H1 (cell line): ENCODE measurements around the gene FGF6. TPM values are rescaled to one million over a fixed set of nuclear protein-coding genes. Genes with fewer than 3 reads are reported as not detected.

Experiments used
- CTCF ChIA-PET: fragments of 300-600 bp; sonication (Branson Sonifier 250); formaldehyde crosslinking; loops from one replicate; lab custom pipeline; 2021; ENCODE audit not compliant: partially characterized antibody; lab: Charles Lee
- POLR2A ChIA-PET: fragments of 300-600 bp; sonication (Branson Sonifier 250); formaldehyde crosslinking; loops from one replicate; lab custom pipeline; 2021; ENCODE audit warnings: inconsistent platforms; ENCODE audit not compliant: partially characterized antibody; lab: Charles Lee
- DNase-seq, 2 experiments: peaks; one replicate each; pipeline versions ENCODE4 v3.0.0 to v3.0.0-alpha.2; 2010 to 2022; ENCODE audit warnings: low spot score in 2 of 2, low read depth in 1 of 2, mixed read lengths in 1 of 2
- FAIRE-seq: peaks from 2 replicates; lab custom pipeline; 2011; peaks lifted over from hg19 to GRCh38; lab: Jason Lieb, UNC
- H2AFZ ChIP-seq: 2 replicates; pipeline ENCODE4 v1.8.1; 2012; ENCODE audit warnings: low read length, inconsistent platforms
- H2AK5ac ChIP-seq: 2 replicates; pipeline ENCODE4 v1.6.1; 2013; ENCODE audit warnings: low read depth, low read length
- H2BK120ac ChIP-seq: replicated peaks from 2 replicates; pipeline ENCODE3; 2013; ENCODE audit warnings: low read depth, low read length, inconsistent platforms
- H2BK12ac ChIP-seq: 2 replicates; pipeline ENCODE4 v1.6.1; 2013; ENCODE audit warnings: low read depth, low read length
- H2BK15ac ChIP-seq: 2 replicates; pipeline ENCODE4 v1.6.1; 2013; ENCODE audit warnings: low read length
- H2BK20ac ChIP-seq: 2 replicates; pipeline ENCODE4 v1.6.1; 2013; ENCODE audit warnings: low read length
- H2BK5ac ChIP-seq: 2 replicates; pipeline ENCODE4 v1.6.1; 2013; ENCODE audit warnings: low read depth, low read length
- H3K14ac ChIP-seq: 2 replicates; pipeline ENCODE4 v1.6.1; 2013; ENCODE audit warnings: inconsistent platforms; ENCODE audit not compliant: insufficient read length
- H3K18ac ChIP-seq: 2 replicates; pipeline ENCODE4 v1.6.1; 2013; ENCODE audit warnings: low read length; ENCODE audit errors: extremely low read depth
- H3K23ac ChIP-seq: 2 replicates; pipeline ENCODE4 v1.6.1; 2013; ENCODE audit warnings: inconsistent platforms; ENCODE audit not compliant: insufficient read length
- H3K23me2 ChIP-seq: 2 replicates; pipeline ENCODE4 v1.6.1; 2013; ENCODE audit warnings: low read depth, low read length
- H3K27ac ChIP-seq: 2 replicates; pipeline ENCODE4 v1.6.1; 2011; ENCODE audit warnings: low read depth, low read length, inconsistent platforms
- H3K27me3 ChIP-seq, 4 experiments: replicated peaks in 1 of 4; 1 replicate in 1 of 4; 2 replicates in 3 of 4; pipeline versions ENCODE4 v1.6.1 to v1.8.1; 2011 to 2013; ENCODE audit warnings: low read length in 3 of 4, mild to moderate bottlenecking in 3 of 4, inconsistent platforms in 2 of 4, mixed read lengths in 2 of 4, moderate library complexity in 1 of 4; ENCODE audit not compliant: control insufficient read depth in 3 of 4, insufficient read depth in 3 of 4; ENCODE audit errors: extremely low read depth in 1 of 4
- H3K36me3 ChIP-seq, 4 experiments: 2 replicates each; pipeline versions ENCODE4 v1.6.1 to v1.8.1; 2011 to 2013; ENCODE audit warnings: mild to moderate bottlenecking in 4 of 4, low read length in 3 of 4, moderate library complexity in 2 of 4, control low read depth in 1 of 4, inconsistent platforms in 1 of 4; ENCODE audit not compliant: insufficient read depth in 4 of 4, control insufficient read depth in 2 of 4
- H3K4ac ChIP-seq: replicated peaks from 2 replicates; pipeline ENCODE3; 2013; ENCODE audit warnings: low read length, low read depth, mixed read lengths, inconsistent platforms; ENCODE audit not compliant: insufficient read length
- H3K4me1 ChIP-seq, 4 experiments: replicated peaks in 1 of 4; 1 replicate in 1 of 4; 2 replicates in 3 of 4; pipeline versions ENCODE4 v1.6.1 to v1.8.1; 2011 to 2013; ENCODE audit warnings: low read length in 3 of 4, inconsistent platforms in 2 of 4, mixed read lengths in 1 of 4; ENCODE audit not compliant: insufficient read depth in 4 of 4, control insufficient read depth in 3 of 4
- H3K4me2 ChIP-seq, 2 experiments: 2 replicates each; pipeline versions ENCODE4 v1.6.1 to v1.8.1; 2011 to 2013; ENCODE audit warnings: low read depth in 2 of 2, low read length in 2 of 2, control low read depth in 1 of 2, inconsistent platforms in 1 of 2, mild to moderate bottlenecking in 1 of 2; ENCODE audit not compliant: insufficient read depth in 1 of 2
- H3K4me3 ChIP-seq, 4 experiments: fragments of 200-600, 300-600 bp in 1 of 4; sonication (generic), shearing (Covaris generic), sonication (Bioruptor Twin) in 1 of 4; 2 replicates each; pipeline versions ENCODE4 v1.5.1 to v1.8.1; 2011 to 2016; ENCODE audit warnings: low read length in 4 of 4, low read depth in 3 of 4, control low read depth in 2 of 4, inconsistent platforms in 2 of 4, mild to moderate bottlenecking in 2 of 4, mixed read lengths in 1 of 4, moderate library complexity in 1 of 4; ENCODE audit not compliant: insufficient read depth in 2 of 4; ENCODE audit errors: extremely low read depth in 1 of 4
- H3K56ac ChIP-seq: replicated peaks from 2 replicates; pipeline ENCODE3; 2013; ENCODE audit warnings: low read depth, mild to moderate bottlenecking, mixed read lengths, low read length, inconsistent platforms; ENCODE audit not compliant: insufficient read length
- H3K79me1 ChIP-seq: 2 replicates; pipeline ENCODE4 v1.6.1; 2013; ENCODE audit warnings: low read depth, low read length, control low read depth
- H3K79me2 ChIP-seq, 2 experiments: 2 replicates each; pipeline versions ENCODE4 v1.6.1 to v1.8.1; 2012 to 2013; ENCODE audit warnings: low read length in 2 of 2, mild to moderate bottlenecking in 2 of 2, inconsistent platforms in 1 of 2; ENCODE audit not compliant: insufficient read depth in 2 of 2, control insufficient read depth in 1 of 2
- H3K9ac ChIP-seq, 4 experiments: replicated peaks in 1 of 4; 1 replicate in 1 of 4; 2 replicates in 3 of 4; pipeline versions ENCODE4 v1.6.1 to v1.8.1; 2011 to 2013; ENCODE audit warnings: low read depth in 3 of 4, low read length in 3 of 4, control low read depth in 2 of 4, mild to moderate bottlenecking in 2 of 4, moderate library complexity in 2 of 4, inconsistent platforms in 1 of 4; ENCODE audit errors: extremely low read depth in 1 of 4
- H3K9me3 ChIP-seq, 2 experiments: 2 replicates each; pipeline versions ENCODE4 v1.6.1 to v1.8.1; 2012 to 2013; ENCODE audit warnings: mild to moderate bottlenecking in 2 of 2, moderate library complexity in 2 of 2, control low read depth in 1 of 2, inconsistent platforms in 1 of 2, low read depth in 1 of 2, low read length in 1 of 2, mixed read lengths in 1 of 2; ENCODE audit not compliant: insufficient read depth in 2 of 2
- H4K20me1 ChIP-seq, 2 experiments: replicated peaks in 1 of 2; 2 replicates each; pipeline versions ENCODE3 to v1.8.1; 2011 to 2013; ENCODE audit warnings: inconsistent platforms in 2 of 2, low read length in 2 of 2, mild to moderate bottlenecking in 1 of 2; ENCODE audit not compliant: insufficient read depth in 2 of 2, control insufficient read depth in 1 of 2
- H4K5ac ChIP-seq: 2 replicates; pipeline ENCODE4 v1.6.1; 2013; ENCODE audit warnings: low read length, low read depth, mixed read lengths, inconsistent platforms; ENCODE audit not compliant: insufficient read length
- H4K8ac ChIP-seq: 2 replicates; pipeline ENCODE4 v1.8.0; 2013; ENCODE audit warnings: mild to moderate bottlenecking, moderate library complexity, low read length, inconsistent platforms; ENCODE audit not compliant: insufficient read depth; ENCODE audit errors: extremely low read depth
- H4K91ac ChIP-seq: replicated peaks from 2 replicates; pipeline ENCODE3; 2013; ENCODE audit warnings: low read length, mixed read lengths, inconsistent platforms; ENCODE audit not compliant: insufficient read length
- ATF3 ChIP-seq: IDR thresholded peaks from 2 replicates; pipeline ENCODE4 v1.6.1; 2011; ENCODE audit warnings: low read depth, mild to moderate bottlenecking, low read length; ENCODE audit not compliant: insufficient read depth
- CREB1 ChIP-seq: IDR thresholded peaks from 2 replicates; pipeline ENCODE4 v1.6.1; 2012; ENCODE audit warnings: inconsistent platforms
- EZH2 ChIP-seq: fragments of 200-600 bp; sonication (generic); IDR thresholded peaks from 2 replicates; pipeline ENCODE4 v1.7.1; 2012; ENCODE audit warnings: low read depth, mild to moderate bottlenecking, moderate library complexity, low read length, inconsistent platforms; ENCODE audit not compliant: severe bottlenecking
- RAD21 ChIP-seq, 2 experiments: IDR thresholded peaks in 1 of 2; conservative IDR thresholded peaks in 1 of 2; 2 replicates each; pipeline ENCODE4 v1.6.1; 2011; ENCODE audit warnings: low read depth in 2 of 2, low read length in 2 of 2, improper control_type of control experiment in 1 of 2, inconsistent platforms in 1 of 2, mild to moderate bottlenecking in 1 of 2, moderate library complexity in 1 of 2
- WGBS, 2 experiments: shearing (Covaris generic) in 1 of 2; methylation state at CpG; one replicate each; pipeline versions ENCODE4 v1.1.6 to v1.1.7; 2013 to 2015; ENCODE audit warnings: low lambda C conversion rate in 2 of 2, mixed read lengths in 2 of 2, inconsistent platforms in 1 of 2, low coverage in 1 of 2, missing lambda C conversion rate in 1 of 2; ENCODE audit not compliant: insufficient replicate concordance in 2 of 2, insufficient coverage in 1 of 2, insufficient read length in 1 of 2; ENCODE audit errors: extremely low coverage in 1 of 2, missing lambda C conversion rate in 1 of 2; 5-methylcytosine and 5-hydroxymethylcytosine counted together
- polyA plus RNA-seq, 7 experiments: library from polyadenylated mRNA; depleted of rRNA in 3 of 7; stranded (reverse) in 5 of 7; unstranded in 2 of 7; fragments of >200 nt in 5 of 7; fragments of 200-250 nt in 2 of 7; gene quantifications; 1 replicate in 5 of 7; 2 replicates in 1 of 7; 4 replicates in 1 of 7; pipeline versions ENCODE4 v1.2.1 to v1.2.3, GENCODE V29; 2011 to 2013; ENCODE audit warnings: missing spikeins in 2 of 7, mixed read lengths in 2 of 7
- total RNA-seq: library from RNA; stranded (reverse); fragmentation: NEBNext Ultra II Directional; extraction: Animal tissue kit (Norgen Biotek cat#: 25700); gene quantifications from 2 replicates; pipeline ENCODE4 v1.2.1, GENCODE V29; 2021

The FGF6 gene
- total and polyA plus RNA-seq, 2 of the 8 experiments (the other 6 are each of a cell fraction or from before 2014, with no cell fraction given): not detected

- Histone ChIP-seq H3K4ac (no peak overlapping the region), H3K56ac (no peak overlapping the region), H3K23ac (no peak overlapping the region), H3K4me1 (peaks cover 9 to 24% (median 17%) of the 10 kb centered on the region in 4 experiments), H2AFZ (no peak overlapping the region), H3K23me2 (no peaks in the 10 kb centered on the region), H2BK120ac (no peak overlapping the region), H3K27ac (no peak overlapping the region), H2AK5ac (no peak overlapping the region), H4K20me1 (no peaks in the 10 kb centered on the region), H3K36me3 (no peaks in the 10 kb centered on the region), H3K9me3 (no peaks in the 10 kb centered on the region), H4K8ac (no peak overlapping the region), H4K91ac (no peak overlapping the region), H2BK20ac (no peak overlapping the region), H3K18ac (no peak overlapping the region), H3K4me2 (no peak overlapping the region), H3K9ac (no peak overlapping the region), H3K79me2 (no peaks in the 10 kb centered on the region), H3K79me1 (no peaks in the 10 kb centered on the region), H2BK15ac (no peak overlapping the region), H2BK5ac (no peak overlapping the region), H3K4me3 (no peak overlapping the region), H4K5ac (no peak overlapping the region), H3K14ac (no peak overlapping the region), H3K27me3 (no peaks in the 10 kb centered on the region), H2BK12ac (no peak overlapping the region)
- no peak for FAIRE-seq
- DNase-seq: no peak
- CTCF ChIA-PET: no interaction called here
- TF ChIP-seq EZH2 (no peak), RAD21 (IDR thresholded peaks at IDR 0.05 in 1 of 2, conservative IDR thresholded peaks at IDR 0.05 in 1 of 2; ENCODE audit: low read depth in 2 of 2, low read length in 2 of 2) (no peak), ATF3 (no peak), CREB1 (no peak)
- 100% methylated on average over 3 of the region's 4 CpGs; no CpG with 5 or more reads in 1 of the 2 experiments for WGBS, 2 experiments
- POLR2A ChIA-PET: interaction anchor here (0.6 kb wide), 1 partner anchor 18 kb away, joined by 3 read pairs; no protein-coding TSS in a partner anchor
Observed at GRCh38 chr12:4454315-4454860, 8.8 kb upstream of the FGF6 start.
